Tibial nerve (tissue), 4 donors: Measurements from ENCODE around the gene DACH2. TPM values are rescaled to one million over a fixed set of nuclear protein-coding genes. Genes with fewer than 3 reads are reported as not detected.

ENCODE experiments used
- DNase-seq, 2 donors: peaks; one replicate each; pipeline ENCODE4 v3.0.0-alpha.2; 2019; ENCODE audit warnings: low spot score in 2 of 2
- H3K27ac ChIP-seq, 4 donors: fragments of 200-600 bp; sonication (generic) in 3 of 4; one replicate each; pipeline ENCODE4 v1.5.1; 2017 to 2019; ENCODE audit warnings: mild to moderate bottlenecking in 1 of 4
- H3K27me3 ChIP-seq, 2 donors: fragments of 200-600 bp; sonication (generic) in 1 of 2; one replicate each; pipeline versions ENCODE4 v1.5.1 to v1.6.0; 2017 to 2019
- H3K36me3 ChIP-seq, 3 donors: fragments of 200-600 bp; sonication (generic); one replicate each; pipeline ENCODE4 v1.5.1; 2018 to 2019
- H3K4me1 ChIP-seq, 4 donors: fragments of 200-600 bp; sonication (generic) in 3 of 4; one replicate each; pipeline ENCODE4 v1.5.1; 2017 to 2019
- H3K4me3 ChIP-seq, 4 donors: fragments of 200-600 bp; sonication (generic) in 3 of 4; one replicate each; pipeline ENCODE4 v1.5.1; 2017 to 2019; ENCODE audit warnings: mild to moderate bottlenecking in 1 of 4, moderate library complexity in 1 of 4
- H3K9me3 ChIP-seq, 4 donors: fragments of 200-600 bp; sonication (generic) in 3 of 4; one replicate each; pipeline ENCODE4 v1.5.1; 2017 to 2019
- EP300 ChIP-seq, 2 donors: sonication (generic); formaldehyde crosslinking; IDR thresholded peaks; one replicate each; pipeline ENCODE4 v1.6.1; 2017; ENCODE audit warnings: antibody characterized with exemption in 2 of 2, mild to moderate bottlenecking in 1 of 2
- POLR2A ChIP-seq, 2 donors: fragments of 450-650 bp; IDR thresholded peaks; one replicate each; pipeline ENCODE4 v1.6.1; 2017; ENCODE audit warnings: antibody characterized with exemption in 2 of 2, mild to moderate bottlenecking in 2 of 2, moderate library complexity in 2 of 2
- WGBS, 2 donors: methylation state at CpG; one replicate each; pipeline ENCODE4 v1.1.5; 2018; 5-methylcytosine and 5-hydroxymethylcytosine counted together
- total RNA-seq, 4 donors: library from RNA; depleted of rRNA; stranded (reverse); fragments of >200 nt; gene quantifications; one replicate each; pipeline ENCODE4 v1.1.0, GENCODE V29; 2016
- TF ChIP-seq, protein P1 (sequence below), 5 experiments: fragments of 200-600 bp in 3 of 5; fragments of 450-650 bp in 2 of 5; sonication (generic) in 3 of 5; IDR thresholded peaks; one replicate each; pipeline ENCODE4 v1.5.1; 2016 to 2019; ENCODE audit warnings: antibody characterized with exemption in 5 of 5, mild to moderate bottlenecking in 3 of 5, moderate library complexity in 2 of 5

The DACH2 gene
- total RNA-seq, 4 donors from 2014 or later, result 0.21 to 0.90 (median 0.44) TPM; not detected in 1

DNA sequence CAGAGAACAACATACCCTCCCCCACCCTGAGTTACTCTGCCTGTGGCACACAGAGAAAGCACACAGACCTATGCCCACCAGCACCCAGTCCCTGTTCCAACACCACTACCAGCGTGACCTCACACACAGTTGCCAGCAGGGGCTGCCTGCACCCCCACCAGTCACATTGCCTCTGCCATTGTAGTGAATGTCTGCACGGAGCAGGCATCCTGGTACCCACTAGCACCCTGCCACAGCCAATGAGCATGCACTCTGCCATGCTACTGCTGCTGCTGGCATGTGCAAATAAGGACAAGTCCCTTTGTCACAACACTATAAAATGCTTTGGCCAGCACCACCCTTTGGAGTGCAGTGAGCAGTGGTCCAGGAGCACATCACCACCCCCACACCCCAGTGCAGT lies 47.1 kb downstream of the DACH2 start:
- Histone ChIP-seq H3K27ac (no peak overlapping the region), H3K4me3 (no peak overlapping the region), H3K4me1 (no peaks in the 10 kb centered on the region), H3K27me3 (no peaks in the 10 kb centered on the region), H3K9me3 (no peaks in the 10 kb centered on the region), H3K36me3 (no peaks in the 10 kb centered on the region)
- WGBS, 2 donors, result 68% methylated on average over 2 of the region's 2 CpGs; no CpG with 5 or more reads in 1 of the 2 donors
- TF ChIP-seq POLR2A (IDR thresholded peaks at IDR 0.05), result no peak
- no peak for TF ChIP-seq EP300 (IDR thresholded peaks at IDR 0.05)
- TF ChIP-seq, protein P1, sequence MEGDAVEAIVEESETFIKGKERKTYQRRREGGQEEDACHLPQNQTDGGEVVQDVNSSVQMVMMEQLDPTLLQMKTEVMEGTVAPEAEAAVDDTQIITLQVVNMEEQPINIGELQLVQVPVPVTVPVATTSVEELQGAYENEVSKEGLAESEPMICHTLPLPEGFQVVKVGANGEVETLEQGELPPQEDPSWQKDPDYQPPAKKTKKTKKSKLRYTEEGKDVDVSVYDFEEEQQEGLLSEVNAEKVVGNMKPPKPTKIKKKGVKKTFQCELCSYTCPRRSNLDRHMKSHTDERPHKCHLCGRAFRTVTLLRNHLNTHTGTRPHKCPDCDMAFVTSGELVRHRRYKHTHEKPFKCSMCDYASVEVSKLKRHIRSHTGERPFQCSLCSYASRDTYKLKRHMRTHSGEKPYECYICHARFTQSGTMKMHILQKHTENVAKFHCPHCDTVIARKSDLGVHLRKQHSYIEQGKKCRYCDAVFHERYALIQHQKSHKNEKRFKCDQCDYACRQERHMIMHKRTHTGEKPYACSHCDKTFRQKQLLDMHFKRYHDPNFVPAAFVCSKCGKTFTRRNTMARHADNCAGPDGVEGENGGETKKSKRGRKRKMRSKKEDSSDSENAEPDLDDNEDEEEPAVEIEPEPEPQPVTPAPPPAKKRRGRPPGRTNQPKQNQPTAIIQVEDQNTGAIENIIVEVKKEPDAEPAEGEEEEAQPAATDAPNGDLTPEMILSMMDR (IDR thresholded peaks at IDR 0.05), result no peak
- DNase-seq, result no peak

DNA sequence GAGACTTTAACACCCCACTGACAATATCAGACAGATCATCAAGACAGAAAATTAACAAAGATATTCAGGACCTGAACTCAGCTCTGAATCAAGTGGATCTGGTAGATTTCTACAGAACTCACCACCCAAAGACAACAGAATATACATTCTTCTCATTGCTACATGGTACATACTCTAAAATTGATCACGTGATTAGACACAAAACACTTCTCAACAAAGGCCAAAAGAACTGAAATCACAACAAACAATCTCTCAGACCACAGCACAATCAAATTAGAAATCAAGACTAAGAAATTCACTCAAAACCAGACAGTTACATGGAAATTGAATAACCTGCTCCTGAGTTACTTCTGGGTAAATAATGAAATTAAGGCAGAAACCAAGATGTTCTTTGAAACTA lies 49.6 kb downstream of the DACH2 start:
- Histone ChIP-seq H3K27ac (no peak overlapping the region), H3K27me3 (no peaks in the 10 kb centered on the region), H3K4me1 (no peaks in the 10 kb centered on the region), H3K36me3 (no peaks in the 10 kb centered on the region), H3K9me3 (no peaks in the 10 kb centered on the region), H3K4me3 (no peak overlapping the region)
- TF ChIP-seq, protein P1 (IDR thresholded peaks at IDR 0.05), result no peak
- no peak for TF ChIP-seq EP300 (IDR thresholded peaks at IDR 0.05)
- 56 to 89% methylated on average over 1 of the region's 1 CpG for WGBS, 2 donors
- no peak for DNase-seq

DNA sequence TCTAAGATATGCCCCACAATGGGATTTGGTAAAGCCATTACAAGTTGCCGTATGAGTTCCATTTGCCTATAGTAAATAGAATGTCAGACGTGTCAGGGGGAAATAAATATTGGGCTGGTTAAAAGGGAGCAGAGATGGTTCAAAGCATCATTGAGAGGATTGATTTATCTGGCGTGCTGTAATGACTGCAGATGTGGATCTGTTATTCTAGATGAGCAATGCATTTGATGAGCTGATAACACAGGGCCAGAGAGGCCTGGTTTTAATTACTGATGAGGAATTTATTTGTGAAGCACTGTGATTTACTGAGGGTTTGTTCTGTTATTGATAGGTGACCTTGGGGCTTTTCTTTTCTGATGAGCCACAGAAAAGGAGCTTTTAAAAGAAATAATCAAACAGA lies 62.5 kb downstream of the DACH2 start:
- Histone ChIP-seq H3K4me3 (no peak overlapping the region), H3K4me1 (no peaks in the 10 kb centered on the region), H3K9me3 (no peaks in the 10 kb centered on the region), H3K36me3 (no peaks in the 10 kb centered on the region), H3K27ac (no peak overlapping the region), H3K27me3 (peaks cover 0 to 5% of the 10 kb centered on the region in 2 donors)
- no peak for DNase-seq
- WGBS, 2 donors, result 37 to 42% methylated on average over 3 of the region's 3 CpGs
- TF ChIP-seq, protein P1 (IDR thresholded peaks at IDR 0.05), result no peak
- TF ChIP-seq POLR2A (IDR thresholded peaks at IDR 0.05) (no peak), EP300 (IDR thresholded peaks at IDR 0.05) (no peak)

DNA sequence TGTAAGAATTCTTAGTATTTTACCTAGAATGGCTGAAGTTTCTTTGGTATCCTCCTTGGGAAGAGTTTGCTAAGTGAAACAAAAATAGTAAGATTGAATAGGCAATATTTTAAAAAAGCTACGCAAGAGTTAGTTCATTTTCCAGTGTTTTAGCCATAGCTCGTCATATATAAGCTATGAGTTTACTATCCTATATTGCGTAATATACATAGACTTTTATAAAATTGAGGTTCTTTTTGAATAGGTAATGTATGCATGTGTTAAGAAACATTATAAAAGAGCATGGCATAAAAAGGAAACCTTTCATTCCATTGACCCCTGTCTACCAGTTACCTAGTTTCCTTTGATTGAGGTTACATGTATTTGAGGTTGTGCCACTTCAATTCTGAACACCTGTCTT lies 67.0 kb downstream of the DACH2 start:
- TF ChIP-seq POLR2A (IDR thresholded peaks at IDR 0.05) (no peak), EP300 (IDR thresholded peaks at IDR 0.05) (no peak)
- TF ChIP-seq, protein P1 (IDR thresholded peaks at IDR 0.05), result no peak
- WGBS, 2 donors, result 91 to 98% methylated on average over 3 of the region's 3 CpGs

DNA sequence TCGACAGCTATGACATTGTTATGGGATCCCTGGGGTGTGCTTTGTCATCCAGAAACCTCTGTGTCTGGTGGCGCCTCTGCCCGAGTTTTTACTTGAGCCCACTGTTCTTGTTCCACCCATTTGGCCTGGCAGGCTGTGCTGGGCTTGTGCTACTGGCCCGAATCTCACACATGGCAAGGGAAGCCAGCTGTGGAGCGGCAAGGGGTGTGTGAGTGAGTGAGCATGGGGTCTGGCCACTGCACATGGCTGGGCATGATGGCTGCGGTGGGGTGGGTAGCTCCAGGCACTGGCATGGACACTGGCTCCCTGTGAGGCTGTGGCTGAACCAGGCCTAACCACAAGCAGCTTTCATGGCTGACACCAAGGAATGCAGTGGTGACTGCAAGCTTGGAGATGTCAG lies 89.2 kb downstream of the DACH2 start:
- no peak overlapping the region for H3K27ac ChIP-seq
- peaks cover 0 to 12% (median 3%) of the 10 kb centered on the region in 4 donors for H3K9me3 ChIP-seq
- no peaks in the 10 kb centered on the region for H3K27me3 ChIP-seq
- no peaks in the 10 kb centered on the region for H3K36me3 ChIP-seq
- no peak overlapping the region for H3K4me3 ChIP-seq
- no peaks in the 10 kb centered on the region for H3K4me1 ChIP-seq
- no peak for TF ChIP-seq POLR2A (IDR thresholded peaks at IDR 0.05)
- no peak for TF ChIP-seq EP300 (IDR thresholded peaks at IDR 0.05)
- TF ChIP-seq, protein P1 (IDR thresholded peaks at IDR 0.05), result no peak
- no peak for DNase-seq
- 66 to 73% methylated on average over 5 to 6 of the region's 6 CpGs for WGBS, 2 donors

More for the DNA sequence above, 67.0 kb downstream of the DACH2 start:
- Histone ChIP-seq H3K9me3 (no peaks in the 10 kb centered on the region), H3K4me3 (no peak overlapping the region), H3K36me3 (no peaks in the 10 kb centered on the region), H3K27me3 (peaks cover 0 to 5% of the 10 kb centered on the region in 2 donors), H3K4me1 (no peaks in the 10 kb centered on the region), H3K27ac (no peak overlapping the region)
- DNase-seq, result no peak
